ENCODE measurements around the gene CNBP. TPM values are rescaled to one million over a fixed set of nuclear protein-coding genes. Genes with fewer than 3 reads are reported as not detected.

CNBP gene
- total and polyA plus RNA-seq, 2 of the 13 experiments (the other 11 are each of a cell fraction or from before 2014, with no cell fraction given): 282 to 354 TPM

GRCh38 chr3:129123314-129124060 is 60.2 kb downstream of the CNBP start (continued):
- TF ChIP-seq PRDM4 (CRISPR knock-in tag; IDR thresholded peaks at IDR 0.05; ENCODE audit: borderline replicate concordance) (no peak), FOXA1 (IDR thresholded peaks at IDR 0.05) (no peak), FOXA1 (CRISPR knock-in tag; IDR thresholded peaks at IDR 0.05) (no peak), SAFB2 (CRISPR knock-in tag; IDR thresholded peaks at IDR 0.05; ENCODE audit: borderline replicate concordance, low read depth) (0 out of 2 replicates have a peak, but pooled peaks have one; percentile 56), ZNF367 (CRISPR knock-in tag; IDR thresholded peaks at IDR 0.05; ENCODE audit: borderline replicate concordance) (no peak), ZNF274 (CRISPR knock-in tag; IDR thresholded peaks at IDR 0.05) (no peak), ZNF275 (CRISPR knock-in tag; IDR thresholded peaks at IDR 0.05; ENCODE audit: borderline replicate concordance) (no peak)
- TF ChIP-seq, protein P1, sequence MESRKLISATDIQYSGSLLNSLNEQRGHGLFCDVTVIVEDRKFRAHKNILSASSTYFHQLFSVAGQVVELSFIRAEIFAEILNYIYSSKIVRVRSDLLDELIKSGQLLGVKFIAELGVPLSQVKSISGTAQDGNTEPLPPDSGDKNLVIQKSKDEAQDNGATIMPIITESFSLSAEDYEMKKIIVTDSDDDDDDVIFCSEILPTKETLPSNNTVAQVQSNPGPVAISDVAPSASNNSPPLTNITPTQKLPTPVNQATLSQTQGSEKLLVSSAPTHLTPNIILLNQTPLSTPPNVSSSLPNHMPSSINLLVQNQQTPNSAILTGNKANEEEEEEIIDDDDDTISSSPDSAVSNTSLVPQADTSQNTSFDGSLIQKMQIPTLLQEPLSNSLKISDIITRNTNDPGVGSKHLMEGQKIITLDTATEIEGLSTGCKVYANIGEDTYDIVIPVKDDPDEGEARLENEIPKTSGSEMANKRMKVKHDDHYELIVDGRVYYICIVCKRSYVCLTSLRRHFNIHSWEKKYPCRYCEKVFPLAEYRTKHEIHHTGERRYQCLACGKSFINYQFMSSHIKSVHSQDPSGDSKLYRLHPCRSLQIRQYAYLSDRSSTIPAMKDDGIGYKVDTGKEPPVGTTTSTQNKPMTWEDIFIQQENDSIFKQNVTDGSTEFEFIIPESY (CRISPR knock-in tag; IDR thresholded peaks at IDR 0.05): no peak
- TF ChIP-seq, protein P2, sequence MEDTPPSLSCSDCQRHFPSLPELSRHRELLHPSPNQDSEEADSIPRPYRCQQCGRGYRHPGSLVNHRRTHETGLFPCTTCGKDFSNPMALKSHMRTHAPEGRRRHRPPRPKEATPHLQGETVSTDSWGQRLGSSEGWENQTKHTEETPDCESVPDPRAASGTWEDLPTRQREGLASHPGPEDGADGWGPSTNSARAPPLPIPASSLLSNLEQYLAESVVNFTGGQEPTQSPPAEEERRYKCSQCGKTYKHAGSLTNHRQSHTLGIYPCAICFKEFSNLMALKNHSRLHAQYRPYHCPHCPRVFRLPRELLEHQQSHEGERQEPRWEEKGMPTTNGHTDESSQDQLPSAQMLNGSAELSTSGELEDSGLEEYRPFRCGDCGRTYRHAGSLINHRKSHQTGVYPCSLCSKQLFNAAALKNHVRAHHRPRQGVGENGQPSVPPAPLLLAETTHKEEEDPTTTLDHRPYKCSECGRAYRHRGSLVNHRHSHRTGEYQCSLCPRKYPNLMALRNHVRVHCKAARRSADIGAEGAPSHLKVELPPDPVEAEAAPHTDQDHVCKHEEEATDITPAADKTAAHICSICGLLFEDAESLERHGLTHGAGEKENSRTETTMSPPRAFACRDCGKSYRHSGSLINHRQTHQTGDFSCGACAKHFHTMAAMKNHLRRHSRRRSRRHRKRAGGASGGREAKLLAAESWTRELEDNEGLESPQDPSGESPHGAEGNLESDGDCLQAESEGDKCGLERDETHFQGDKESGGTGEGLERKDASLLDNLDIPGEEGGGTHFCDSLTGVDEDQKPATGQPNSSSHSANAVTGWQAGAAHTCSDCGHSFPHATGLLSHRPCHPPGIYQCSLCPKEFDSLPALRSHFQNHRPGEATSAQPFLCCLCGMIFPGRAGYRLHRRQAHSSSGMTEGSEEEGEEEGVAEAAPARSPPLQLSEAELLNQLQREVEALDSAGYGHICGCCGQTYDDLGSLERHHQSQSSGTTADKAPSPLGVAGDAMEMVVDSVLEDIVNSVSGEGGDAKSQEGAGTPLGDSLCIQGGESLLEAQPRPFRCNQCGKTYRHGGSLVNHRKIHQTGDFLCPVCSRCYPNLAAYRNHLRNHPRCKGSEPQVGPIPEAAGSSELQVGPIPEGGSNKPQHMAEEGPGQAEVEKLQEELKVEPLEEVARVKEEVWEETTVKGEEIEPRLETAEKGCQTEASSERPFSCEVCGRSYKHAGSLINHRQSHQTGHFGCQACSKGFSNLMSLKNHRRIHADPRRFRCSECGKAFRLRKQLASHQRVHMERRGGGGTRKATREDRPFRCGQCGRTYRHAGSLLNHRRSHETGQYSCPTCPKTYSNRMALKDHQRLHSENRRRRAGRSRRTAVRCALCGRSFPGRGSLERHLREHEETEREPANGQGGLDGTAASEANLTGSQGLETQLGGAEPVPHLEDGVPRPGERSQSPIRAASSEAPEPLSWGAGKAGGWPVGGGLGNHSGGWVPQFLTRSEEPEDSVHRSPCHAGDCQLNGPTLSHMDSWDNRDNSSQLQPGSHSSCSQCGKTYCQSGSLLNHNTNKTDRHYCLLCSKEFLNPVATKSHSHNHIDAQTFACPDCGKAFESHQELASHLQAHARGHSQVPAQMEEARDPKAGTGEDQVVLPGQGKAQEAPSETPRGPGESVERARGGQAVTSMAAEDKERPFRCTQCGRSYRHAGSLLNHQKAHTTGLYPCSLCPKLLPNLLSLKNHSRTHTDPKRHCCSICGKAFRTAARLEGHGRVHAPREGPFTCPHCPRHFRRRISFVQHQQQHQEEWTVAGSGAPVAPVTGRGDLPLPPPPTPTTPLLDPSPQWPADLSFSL (CRISPR knock-in tag; IDR thresholded peaks at IDR 0.05): no peak
- TF ChIP-seq, protein P3, sequence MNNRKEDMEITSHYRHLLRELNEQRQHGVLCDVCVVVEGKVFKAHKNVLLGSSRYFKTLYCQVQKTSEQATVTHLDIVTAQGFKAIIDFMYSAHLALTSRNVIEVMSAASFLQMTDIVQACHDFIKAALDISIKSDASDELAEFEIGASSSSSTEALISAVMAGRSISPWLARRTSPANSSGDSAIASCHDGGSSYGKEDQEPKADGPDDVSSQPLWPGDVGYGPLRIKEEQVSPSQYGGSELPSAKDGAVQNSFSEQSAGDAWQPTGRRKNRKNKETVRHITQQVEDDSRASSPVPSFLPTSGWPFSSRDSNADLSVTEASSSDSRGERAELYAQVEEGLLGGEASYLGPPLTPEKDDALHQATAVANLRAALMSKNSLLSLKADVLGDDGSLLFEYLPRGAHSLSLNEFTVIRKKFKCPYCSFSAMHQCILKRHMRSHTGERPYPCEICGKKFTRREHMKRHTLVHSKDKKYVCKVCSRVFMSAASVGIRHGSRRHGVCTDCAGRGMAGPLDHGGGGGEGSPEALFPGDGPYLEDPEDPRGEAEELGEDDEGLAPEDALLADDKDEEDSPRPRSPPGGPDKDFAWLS (CRISPR knock-in tag; IDR thresholded peaks at IDR 0.05; ENCODE audit: borderline replicate concordance): no peak
- TF ChIP-seq, protein P4, sequence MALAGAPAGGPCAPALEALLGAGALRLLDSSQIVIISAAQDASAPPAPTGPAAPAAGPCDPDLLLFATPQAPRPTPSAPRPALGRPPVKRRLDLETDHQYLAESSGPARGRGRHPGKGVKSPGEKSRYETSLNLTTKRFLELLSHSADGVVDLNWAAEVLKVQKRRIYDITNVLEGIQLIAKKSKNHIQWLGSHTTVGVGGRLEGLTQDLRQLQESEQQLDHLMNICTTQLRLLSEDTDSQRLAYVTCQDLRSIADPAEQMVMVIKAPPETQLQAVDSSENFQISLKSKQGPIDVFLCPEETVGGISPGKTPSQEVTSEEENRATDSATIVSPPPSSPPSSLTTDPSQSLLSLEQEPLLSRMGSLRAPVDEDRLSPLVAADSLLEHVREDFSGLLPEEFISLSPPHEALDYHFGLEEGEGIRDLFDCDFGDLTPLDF (CRISPR knock-in tag; IDR thresholded peaks at IDR 0.05): no peak

Data from HepG2 (cell line).